Peyer's patch (tissue), 4 donors: Measurements from ENCODE around the gene PGLYRP4.

Experiments
- POLR2A ChIP-seq, 2 donors: fragments of 450-650 bp; IDR thresholded peaks; one replicate each; pipeline ENCODE4 v1.5.1; 2017; ENCODE audit warnings: antibody characterized with exemption in 2 of 2, mild to moderate bottlenecking in 2 of 2, moderate library complexity in 2 of 2
- TF ChIP-seq, protein P1 (sequence below), 6 experiments: fragments of 450-650 bp in 4 of 6; fragments of 200-600 bp in 2 of 6; sonication (generic) in 1 of 6; IDR thresholded peaks; one replicate each; pipeline ENCODE4 v1.5.1; 2017 to 2019; ENCODE audit warnings: antibody characterized with exemption in 6 of 6, mild to moderate bottlenecking in 3 of 6, moderate library complexity in 1 of 6

- TF ChIP-seq, protein P1, sequence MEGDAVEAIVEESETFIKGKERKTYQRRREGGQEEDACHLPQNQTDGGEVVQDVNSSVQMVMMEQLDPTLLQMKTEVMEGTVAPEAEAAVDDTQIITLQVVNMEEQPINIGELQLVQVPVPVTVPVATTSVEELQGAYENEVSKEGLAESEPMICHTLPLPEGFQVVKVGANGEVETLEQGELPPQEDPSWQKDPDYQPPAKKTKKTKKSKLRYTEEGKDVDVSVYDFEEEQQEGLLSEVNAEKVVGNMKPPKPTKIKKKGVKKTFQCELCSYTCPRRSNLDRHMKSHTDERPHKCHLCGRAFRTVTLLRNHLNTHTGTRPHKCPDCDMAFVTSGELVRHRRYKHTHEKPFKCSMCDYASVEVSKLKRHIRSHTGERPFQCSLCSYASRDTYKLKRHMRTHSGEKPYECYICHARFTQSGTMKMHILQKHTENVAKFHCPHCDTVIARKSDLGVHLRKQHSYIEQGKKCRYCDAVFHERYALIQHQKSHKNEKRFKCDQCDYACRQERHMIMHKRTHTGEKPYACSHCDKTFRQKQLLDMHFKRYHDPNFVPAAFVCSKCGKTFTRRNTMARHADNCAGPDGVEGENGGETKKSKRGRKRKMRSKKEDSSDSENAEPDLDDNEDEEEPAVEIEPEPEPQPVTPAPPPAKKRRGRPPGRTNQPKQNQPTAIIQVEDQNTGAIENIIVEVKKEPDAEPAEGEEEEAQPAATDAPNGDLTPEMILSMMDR (IDR thresholded peaks at IDR 0.05): no peak
- no peak for TF ChIP-seq POLR2A (IDR thresholded peaks at IDR 0.05)
These were observed 25.4 kb upstream of the PGLYRP4 start for GRCh38 chr1:153374071-153374470.
